HepG2 (cell line): ENCODE measurements around the gene SRRM2. TPM values are rescaled to one million over a fixed set of nuclear protein-coding genes. Genes with fewer than 3 reads are reported as not detected.

Experiments used
- ATAC-seq: fragments of 200-7000 bp; cut with Tn5 transposase; 3 replicates; pipeline ENCODE4 v1.9.1; 2020; ENCODE audit warnings: mild to moderate bottlenecking, moderate library complexity
- BruUV-seq: library from RNA; stranded (reverse); fragments of 400-500 nt; replicated peaks from 2 replicates; lab custom pipeline; 2021; lab: Mats Ljungman, UMichigan
- CTCF ChIA-PET: fragments of 300-600 bp; formaldehyde crosslinking; extraction: SDS; loops from one replicate; lab custom pipeline; 2021; ENCODE audit warnings: low total read pairs, inconsistent platforms, low intra/inter-chr PET ratio; lab: Yijun Ruan, JAX
- POLR2A ChIA-PET: fragments of 350-600 bp; sonication (Branson Sonifier 250); formaldehyde crosslinking; loops from one replicate; lab custom pipeline; 2020; ENCODE audit warnings: antibody characterized with exemption, inconsistent platforms; lab: Yijun Ruan, JAX
- DNase-seq: peaks from one replicate; pipeline ENCODE4 v3.0.0-alpha.2; 2015; ENCODE audit warnings: low spot score
- FAIRE-seq: peaks from 3 replicates; lab custom pipeline; 2011; peaks lifted over from hg19 to GRCh38; lab: Jason Lieb, UNC
- H2AFZ ChIP-seq: one replicate; pipeline ENCODE4 v1.6.1; 2011; ENCODE audit warnings: low read length, inconsistent platforms
- H3K27ac ChIP-seq: fragments of 300-600 bp; 3 replicates; pipeline ENCODE4 v1.8.0; 2011; ENCODE audit warnings: mixed run types, mild to moderate bottlenecking, mixed read lengths, low read length, inconsistent platforms; ENCODE audit not compliant: insufficient read depth; ENCODE audit errors: extremely low read length
- H3K27me3 ChIP-seq, 2 experiments: fragments of 200-600 bp in 1 of 2; 2 replicates in 1 of 2; 3 replicates in 1 of 2; pipeline versions ENCODE4 v1.6.0 to v1.8.0; 2011; ENCODE audit warnings: low read length in 2 of 2, mild to moderate bottlenecking in 2 of 2, moderate library complexity in 2 of 2, inconsistent platforms in 1 of 2; ENCODE audit not compliant: insufficient read depth in 2 of 2, control insufficient read depth in 1 of 2
- H3K36me3 ChIP-seq, 2 experiments: fragments of 200-600 bp in 1 of 2; replicated peaks in 1 of 2; 2 replicates in 1 of 2; 3 replicates in 1 of 2; pipeline versions ENCODE4 v1.5.1 to v1.8.0; 2011; ENCODE audit warnings: low read length in 2 of 2, inconsistent platforms in 1 of 2; ENCODE audit not compliant: insufficient read depth in 2 of 2, control insufficient read depth in 1 of 2
- H3K4me1 ChIP-seq: 2 replicates; pipeline ENCODE4 v1.5.1; 2012; ENCODE audit warnings: low read length, inconsistent platforms; ENCODE audit not compliant: insufficient read depth
- H3K4me2 ChIP-seq: 2 replicates; pipeline ENCODE4 v1.6.0; 2011; ENCODE audit warnings: low read depth, low read length, inconsistent platforms
- H3K4me3 ChIP-seq, 3 experiments: fragments of 200-600 bp in 1 of 3; sonication (generic), shearing (Covaris generic) in 1 of 3; replicated peaks in 1 of 3; 2 replicates each; pipeline ENCODE4 v1.5.1; 2011 to 2016; ENCODE audit warnings: low read length in 3 of 3, inconsistent platforms in 2 of 3, low read depth in 2 of 3, mild to moderate bottlenecking in 2 of 3, control low read depth in 1 of 3, mixed read lengths in 1 of 3; ENCODE audit not compliant: insufficient read depth in 1 of 3
- H3K79me2 ChIP-seq: one replicate; pipeline ENCODE4 v1.6.1; 2011; ENCODE audit warnings: low read length, inconsistent platforms; ENCODE audit not compliant: insufficient read depth
- H3K9ac ChIP-seq: 2 replicates; pipeline ENCODE4 v1.6.0; 2011; ENCODE audit warnings: mild to moderate bottlenecking, low read depth, low read length, inconsistent platforms; ENCODE audit not compliant: insufficient read depth
- H3K9me3 ChIP-seq: 2 replicates; pipeline ENCODE4 v1.5.1; 2012; ENCODE audit warnings: mild to moderate bottlenecking, low read length
- H4K20me1 ChIP-seq: 2 replicates; pipeline ENCODE4 v1.6.0; 2011; ENCODE audit warnings: inconsistent platforms, mild to moderate bottlenecking, low read length, moderate library complexity; ENCODE audit not compliant: insufficient read depth
- ARNTL ChIP-seq: sonication (generic); formaldehyde crosslinking; IDR thresholded peaks from 2 replicates; pipeline ENCODE4 v1.4.0; 2020; ENCODE audit warnings: mild to moderate bottlenecking, missing genetic modification reagents
- GTF3A ChIP-seq: sonication (generic); formaldehyde crosslinking; conservative IDR thresholded peaks from 2 replicates; pipeline ENCODE4 v1.4.0; 2020; ENCODE audit warnings: mild to moderate bottlenecking, missing genetic modification reagents
- SETDB1 ChIP-seq: sonication (generic); formaldehyde crosslinking; IDR thresholded peaks from 2 replicates; pipeline ENCODE4 v1.5.1; 2020; ENCODE audit warnings: missing genetic modification reagents, mild to moderate bottlenecking, borderline replicate concordance
- SIN3B ChIP-seq: fragments of 150-350 bp; IDR thresholded peaks from 2 replicates; pipeline ENCODE4 v1.6.1; 2014; ENCODE audit warnings: low read length
- ZNF260 ChIP-seq: sonication (generic); formaldehyde crosslinking; IDR thresholded peaks from 2 replicates; pipeline ENCODE4 v1.4.0; 2020; ENCODE audit warnings: missing genetic modification reagents, low read depth, mild to moderate bottlenecking, borderline replicate concordance
- ZNF572 ChIP-seq: sonication (generic); formaldehyde crosslinking; IDR thresholded peaks from 2 replicates; pipeline ENCODE4 v1.5.1; 2020; ENCODE audit warnings: mild to moderate bottlenecking, missing genetic modification reagents
- ZNF850 ChIP-seq: sonication (generic); formaldehyde crosslinking; conservative IDR thresholded peaks from 2 replicates; pipeline ENCODE4 v1.9.0; 2021; ENCODE audit warnings: mild to moderate bottlenecking, missing genetic modification reagents
- WGBS: methylation state at CpG from one replicate; pipeline ENCODE4 v1.1.6; 2017; ENCODE audit warnings: low lambda C conversion rate; 5-methylcytosine and 5-hydroxymethylcytosine counted together
- in situ Hi-C: cut with HindIII; loops from 2 replicates; pipeline ENCODE4 v1.10.0; 2017; ENCODE audit warnings: low pct_unique_long_range_greater_than_20kb; ENCODE audit not compliant: extremely low pct_ligation_motif_present
- intact Hi-C: fragments of 100-400 bp; cut with micrococcal nuclease; formaldehyde crosslinking; loops from one replicate; pipeline ENCODE4 v1.10.0; 2022; ENCODE audit not compliant: unreplicated experiment
- polyA plus RNA-seq, 8 experiments: library from polyadenylated mRNA; depleted of rRNA in 3 of 8; stranded (reverse) in 7 of 8; unstranded in 1 of 8; fragments of >200 nt; fragmentation: Illumina TruSeq in 4 of 8; extraction: Trizol in 4 of 8; gene quantifications; 2 replicates each; pipeline versions ENCODE4 v1.2.1 to v1.2.3, GENCODE V29; 2011 to 2016; ENCODE audit warnings: low read depth in 4 of 8, missing spikeins in 1 of 8, mixed read lengths in 1 of 8; ENCODE audit not compliant: insufficient read depth in 1 of 8
- total RNA-seq, 5 experiments: library from RNA; depleted of rRNA; stranded (reverse); fragments of >200 nt; fragmentation: Illumina TruSeq; extraction: Trizol; gene quantifications; 2 replicates each; pipeline ENCODE4 v1.2.3, GENCODE V29; 2016; ENCODE audit warnings: low read depth in 1 of 5
- TF ChIP-seq, protein P1 (sequence below): sonication (generic); formaldehyde crosslinking; IDR thresholded peaks from 2 replicates; pipeline ENCODE4 v1.5.1; 2020; ENCODE audit warnings: missing genetic modification reagents, mild to moderate bottlenecking, borderline replicate concordance
- TF ChIP-seq, protein P2 (sequence below): sonication (generic); formaldehyde crosslinking; IDR thresholded peaks from 2 replicates; pipeline ENCODE4 v1.8.1; 2023; ENCODE audit warnings: mild to moderate bottlenecking, missing genetic modification reagents
- TF ChIP-seq, protein P3 (sequence below): conservative IDR thresholded peaks from 2 replicates; pipeline ENCODE4 v1.6.1; 2018; ENCODE audit warnings: missing genetic modification reagents
- TF ChIP-seq, protein P4 (sequence below): sonication (generic); formaldehyde crosslinking; IDR thresholded peaks from 2 replicates; pipeline ENCODE4 v1.5.0; 2020; ENCODE audit warnings: mild to moderate bottlenecking, low read depth, missing genetic modification reagents, borderline replicate concordance

SRRM2 gene
- total and polyA plus RNA-seq, 2 of the 13 experiments (the other 11 are each of a cell fraction or from before 2014, with no cell fraction given) = 50.4 to 112 TPM

DNA sequence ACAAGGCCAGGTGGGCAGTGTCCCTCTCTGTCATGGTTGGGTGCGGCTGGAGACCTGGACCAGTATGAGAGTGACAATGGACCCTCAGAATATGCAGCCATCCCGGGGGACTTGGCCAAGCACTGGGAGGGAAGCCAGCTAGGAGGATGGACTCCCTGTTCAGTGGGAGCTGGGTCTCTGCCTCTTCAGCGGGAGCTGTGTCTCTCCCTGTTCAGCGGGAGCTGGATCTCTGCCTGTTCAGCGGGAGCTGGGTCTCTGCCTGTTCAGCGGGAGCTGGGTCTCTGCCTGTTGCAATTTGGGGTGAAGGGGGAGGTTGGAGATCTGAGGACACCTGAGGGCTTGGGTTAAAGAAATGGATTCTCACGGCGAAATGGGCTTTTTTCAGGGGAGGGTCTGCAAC, 38.7 kb downstream of the SRRM2 start:
- Histone ChIP-seq H3K4me3 (no peak overlapping the region), H3K27me3 (peaks cover 5 to 48% of the 10 kb centered on the region in 2 experiments; a peak in 4 of 5 replicates), H3K4me2 (no peak overlapping the region), H3K9ac (no peak overlapping the region), H2AFZ (no peak overlapping the region), H3K4me1 (peaks cover 15% of the 10 kb centered on the region), H3K79me2 (no peaks in the 10 kb centered on the region), H3K27ac (no peak overlapping the region), H3K9me3 (no peaks in the 10 kb centered on the region), H4K20me1 (no peaks in the 10 kb centered on the region), H3K36me3 (no peaks in the 10 kb centered on the region)
- FAIRE-seq (no peak), ATAC-seq (no peak), DNase-seq (no peak)
- POLR2A ChIA-PET = interaction anchor here (0.7 kb wide), 1 partner anchor 7 kb away, joined by 3 read pairs; no protein-coding TSS in a partner anchor
- WGBS = 43% methylated on average over 6 of the region's 8 CpGs
- in situ Hi-C loops = no loop called here
- TF ChIP-seq SETDB1 (no peak), ZNF260 (no peak), ZNF572 (CRISPR knock-in tag) (no peak), GTF3A (CRISPR knock-in tag) (no peak), ZNF850 (CRISPR knock-in tag) (no peak), ARNTL (CRISPR knock-in tag) (no peak), SIN3B (no peak)
- TF ChIP-seq, protein P1, sequence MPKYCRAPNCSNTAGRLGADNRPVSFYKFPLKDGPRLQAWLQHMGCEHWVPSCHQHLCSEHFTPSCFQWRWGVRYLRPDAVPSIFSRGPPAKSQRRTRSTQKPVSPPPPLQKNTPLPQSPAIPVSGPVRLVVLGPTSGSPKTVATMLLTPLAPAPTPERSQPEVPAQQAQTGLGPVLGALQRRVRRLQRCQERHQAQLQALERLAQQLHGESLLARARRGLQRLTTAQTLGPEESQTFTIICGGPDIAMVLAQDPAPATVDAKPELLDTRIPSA (CRISPR knock-in tag) = no peak
- TF ChIP-seq, protein P2, sequence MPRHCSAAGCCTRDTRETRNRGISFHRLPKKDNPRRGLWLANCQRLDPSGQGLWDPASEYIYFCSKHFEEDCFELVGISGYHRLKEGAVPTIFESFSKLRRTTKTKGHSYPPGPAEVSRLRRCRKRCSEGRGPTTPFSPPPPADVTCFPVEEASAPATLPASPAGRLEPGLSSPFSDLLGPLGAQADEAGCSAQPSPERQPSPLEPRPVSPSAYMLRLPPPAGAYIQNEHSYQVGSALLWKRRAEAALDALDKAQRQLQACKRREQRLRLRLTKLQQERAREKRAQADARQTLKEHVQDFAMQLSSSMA (CRISPR knock-in tag) = no peak
- TF ChIP-seq, protein P3, sequence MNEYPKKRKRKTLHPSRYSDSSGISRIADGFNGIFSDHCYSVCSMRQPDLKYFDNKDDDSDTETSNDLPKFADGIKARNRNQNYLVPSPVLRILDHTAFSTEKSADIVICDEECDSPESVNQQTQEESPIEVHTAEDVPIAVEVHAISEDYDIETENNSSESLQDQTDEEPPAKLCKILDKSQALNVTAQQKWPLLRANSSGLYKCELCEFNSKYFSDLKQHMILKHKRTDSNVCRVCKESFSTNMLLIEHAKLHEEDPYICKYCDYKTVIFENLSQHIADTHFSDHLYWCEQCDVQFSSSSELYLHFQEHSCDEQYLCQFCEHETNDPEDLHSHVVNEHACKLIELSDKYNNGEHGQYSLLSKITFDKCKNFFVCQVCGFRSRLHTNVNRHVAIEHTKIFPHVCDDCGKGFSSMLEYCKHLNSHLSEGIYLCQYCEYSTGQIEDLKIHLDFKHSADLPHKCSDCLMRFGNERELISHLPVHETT (CRISPR knock-in tag) = no peak
- TF ChIP-seq, protein P4, sequence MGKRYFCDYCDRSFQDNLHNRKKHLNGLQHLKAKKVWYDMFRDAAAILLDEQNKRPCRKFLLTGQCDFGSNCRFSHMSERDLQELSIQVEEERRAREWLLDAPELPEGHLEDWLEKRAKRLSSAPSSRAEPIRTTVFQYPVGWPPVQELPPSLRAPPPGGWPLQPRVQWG (CRISPR knock-in tag) = no peak
- no TSS peak for BruUV-seq
- CTCF ChIA-PET = no interaction called here
- intact Hi-C loops = no loop called here
